ENCODE measurements around the gene KRTAP10-11.
"Not testable (repeated sequence)": the region's sequence is repeated elsewhere in the genome, so short reads cannot be mapped to it uniquely, and the experiment has no call there.

Gene KRTAP10-11

DNA sequence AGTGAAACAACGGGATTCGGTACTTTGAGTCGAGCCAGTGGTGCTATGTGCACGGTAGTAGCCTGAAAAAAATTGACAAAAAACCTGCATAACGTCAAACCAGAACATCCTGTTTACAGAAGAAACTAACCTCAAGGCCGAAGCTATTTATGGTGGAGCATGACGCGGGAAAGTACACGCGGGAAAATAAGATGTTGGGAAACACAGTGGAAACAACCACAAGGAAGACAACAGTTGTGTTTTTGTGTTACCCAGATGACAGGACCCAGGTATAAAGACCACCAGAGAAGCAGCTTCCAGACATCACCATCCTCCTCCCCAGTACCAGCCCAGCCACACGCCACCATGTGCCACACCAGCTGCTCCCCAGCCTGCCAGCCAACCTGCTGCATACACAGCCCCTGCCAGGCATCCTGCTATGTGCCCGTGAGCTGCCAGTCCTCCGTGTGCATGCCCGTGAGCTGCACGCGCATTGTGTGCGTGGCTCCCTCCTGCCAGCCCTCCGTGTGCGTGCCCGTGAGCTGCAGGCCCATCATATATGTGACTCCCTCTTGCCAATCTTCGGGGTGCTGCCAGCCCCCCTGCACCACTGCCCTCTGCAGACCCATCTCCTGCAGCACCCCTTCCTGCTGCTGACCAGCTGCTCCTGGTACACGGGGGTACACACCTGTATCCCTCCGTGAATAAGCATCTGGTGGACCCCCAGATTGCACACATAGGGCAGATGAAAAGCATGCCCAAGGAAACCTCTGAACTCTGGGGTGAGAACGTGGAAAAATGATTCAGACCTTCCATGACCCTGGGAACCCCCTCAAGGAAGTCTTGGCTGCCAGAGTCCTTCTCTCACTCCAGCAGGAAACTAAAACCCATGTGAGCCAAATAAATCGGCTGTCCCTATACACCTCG, 11.7 kb downstream of the KRTAP10-11 start, which contains the start of gene KRTAP12-3:
TSS of gene KRTAP12-3 (plus strand) at position 298 of the 906 bp plus-strand sequence. CDS start at position 346, 48 bp downstream.
- no peak within 1 kb of the TSS for H3K27ac Mint-ChIP-seq
- H3K4me3 Mint-ChIP-seq: no peak within 1 kb of the TSS
- H3K9me3 Mint-ChIP-seq: peaks cover 41% of the 10 kb centered on the region
- H3K36me3 Mint-ChIP-seq (ENCODE audit: low read depth): no peaks in the 10 kb centered on the region
- intact Hi-C loops (cut with micrococcal nuclease): no loop called here
- no peaks in the 10 kb centered on the region for H3K4me1 Mint-ChIP-seq (ENCODE audit: low read depth)
- H3K27me3 Mint-ChIP-seq: peaks cover 23% of the 10 kb centered on the region

GRCh38 chr21:44658541-44658910, 12.3 kb downstream of the KRTAP10-11 start:
- peaks cover 23% of the 10 kb centered on the region for H3K27me3 Mint-ChIP-seq
- peaks cover 41% of the 10 kb centered on the region for H3K9me3 Mint-ChIP-seq
- no peak overlapping the region for H3K27ac Mint-ChIP-seq
- no peaks in the 10 kb centered on the region for H3K36me3 Mint-ChIP-seq (ENCODE audit: low read depth)
- H3K4me3 Mint-ChIP-seq: no peak overlapping the region
- no peaks in the 10 kb centered on the region for H3K4me1 Mint-ChIP-seq (ENCODE audit: low read depth)
- intact Hi-C loops (cut with micrococcal nuclease): no loop called here

DNA sequence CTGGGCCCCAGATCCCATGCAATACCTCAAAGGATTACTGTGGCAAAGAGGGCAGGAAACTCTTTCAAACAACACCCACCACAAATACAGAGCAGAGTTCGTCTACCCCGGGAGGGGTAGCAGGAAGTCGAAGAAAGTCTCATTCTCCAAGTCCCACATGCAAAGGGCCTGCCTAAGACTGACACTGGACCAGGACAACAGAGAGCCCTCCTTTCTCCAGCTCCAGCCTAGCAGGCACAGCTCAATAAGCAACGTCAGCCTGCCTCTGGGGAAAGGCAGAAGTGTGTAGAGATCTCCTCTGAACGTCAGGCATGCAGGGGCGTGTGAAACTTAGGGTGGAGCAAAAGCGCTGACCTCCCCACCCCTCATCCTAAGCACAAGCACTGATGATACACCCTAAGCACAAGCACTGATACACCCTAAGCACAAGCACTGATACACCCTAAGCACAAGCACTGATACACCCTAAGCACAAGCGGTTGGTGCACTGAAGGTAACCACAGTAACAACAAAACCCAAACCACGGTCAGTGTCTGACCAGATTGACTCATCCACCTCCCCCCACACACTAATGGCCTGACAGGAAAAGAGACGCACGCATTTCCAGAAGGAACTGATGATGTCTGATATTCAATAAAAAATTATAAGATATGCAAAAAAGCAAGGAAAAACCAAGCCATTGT, 12.8 kb downstream of the KRTAP10-11 start:
- Mint-ChIP-seq H3K27me3 (peaks cover 21% of the 10 kb centered on the region), H3K27ac (no peak overlapping the region), H3K4me1 (ENCODE audit: low read depth) (no peaks in the 10 kb centered on the region), H3K36me3 (ENCODE audit: low read depth) (no peaks in the 10 kb centered on the region), H3K4me3 (no peak overlapping the region), H3K9me3 (peaks cover 41% of the 10 kb centered on the region)
- intact Hi-C loops (cut with micrococcal nuclease): no loop called here

- H3K27ac Mint-ChIP-seq; H3K4me1 Mint-ChIP-seq (ENCODE audit: low read depth); H3K4me3 Mint-ChIP-seq; H3K36me3 Mint-ChIP-seq (ENCODE audit: low read depth); intact Hi-C loops (cut with micrococcal nuclease): not testable (repeated sequence)
- peaks cover 31% of the 10 kb centered on the region for H3K9me3 Mint-ChIP-seq
- peaks cover 27% of the 10 kb centered on the region for H3K27me3 Mint-ChIP-seq
Measured at GRCh38 chr21:44661567-44661966, 15.4 kb downstream of the KRTAP10-11 start.

DNA sequence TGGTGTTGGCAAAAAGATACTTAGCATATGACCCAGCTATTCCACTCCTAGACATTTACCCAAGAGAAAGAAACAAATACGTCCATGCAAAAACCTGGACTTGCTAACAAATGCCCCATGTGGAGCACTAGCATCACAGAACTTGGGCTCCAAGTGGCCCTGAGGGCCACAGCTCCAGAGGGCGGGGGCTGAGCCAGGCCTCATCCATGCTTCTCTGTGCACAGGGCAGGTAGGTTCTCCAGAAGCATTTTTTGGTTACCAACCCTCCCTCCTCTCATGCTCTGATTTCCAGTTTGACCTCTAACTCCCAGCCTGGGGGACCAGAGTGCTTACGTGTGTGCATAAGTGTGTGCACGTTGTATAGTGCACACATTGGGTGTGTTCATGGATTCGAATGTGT, 18.5 kb downstream of the KRTAP10-11 start:
- intact Hi-C loops (cut with micrococcal nuclease): no loop called here
- H3K4me3 Mint-ChIP-seq: no peak overlapping the region
- H3K4me1 Mint-ChIP-seq (ENCODE audit: low read depth): no peaks in the 10 kb centered on the region
- peaks cover 10% of the 10 kb centered on the region for H3K9me3 Mint-ChIP-seq
- peaks cover 26% of the 10 kb centered on the region for H3K27me3 Mint-ChIP-seq
- H3K36me3 Mint-ChIP-seq (ENCODE audit: low read depth): no peaks in the 10 kb centered on the region
- H3K27ac Mint-ChIP-seq: no peak overlapping the region

DNA sequence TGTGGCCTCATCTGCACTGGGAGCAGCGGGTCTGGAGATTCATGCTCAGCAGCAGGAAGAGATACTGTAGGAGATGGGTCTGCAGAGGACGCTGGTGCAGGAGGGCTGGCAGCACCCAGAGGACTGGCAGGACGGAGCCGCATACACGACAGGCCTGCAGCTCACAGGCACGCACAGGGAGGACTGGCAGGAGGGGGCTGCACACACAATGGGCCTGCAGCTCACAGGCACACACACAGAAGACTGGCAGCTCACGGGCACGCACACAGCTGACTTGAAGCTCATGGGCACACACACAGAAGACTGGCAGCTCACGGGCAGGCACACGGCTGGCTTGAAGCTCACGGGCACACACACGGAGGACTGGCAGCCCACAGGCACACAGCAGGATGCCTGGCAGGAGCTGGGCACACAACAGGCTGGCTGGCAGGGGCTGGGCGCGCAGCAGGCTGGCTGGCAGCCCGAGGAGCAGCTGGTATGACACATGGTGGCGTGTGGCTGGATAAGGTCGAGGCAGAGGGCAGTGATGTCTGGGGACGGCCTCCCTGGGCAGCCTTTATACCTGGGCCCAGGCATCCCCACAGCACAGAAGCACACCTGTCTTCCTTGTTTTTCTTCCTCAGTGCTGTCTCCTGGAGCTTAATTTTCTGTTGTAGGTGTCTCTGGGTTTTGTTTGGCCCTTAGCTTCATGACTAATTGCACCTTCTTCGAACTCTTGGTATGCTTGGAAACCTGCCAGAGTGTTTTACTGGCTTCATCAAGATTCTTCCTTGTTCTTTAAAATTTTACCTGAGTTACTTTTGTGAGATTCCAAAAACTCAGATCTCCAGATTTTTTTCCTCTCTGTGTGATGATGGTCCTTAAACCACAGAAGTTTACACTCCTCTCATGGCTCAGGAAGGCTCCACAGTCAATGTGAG, 20.4 kb downstream of the KRTAP10-11 start, which contains the start of gene KRTAP12-2:
TSS of gene KRTAP12-2 (minus strand) at position 527 of the 920 bp plus-strand sequence. CDS start at position 486, 41 bp downstream.
- Mint-ChIP-seq H3K36me3 (ENCODE audit: low read depth) (no peaks in the 10 kb centered on the region), H3K27me3 (peaks cover 23% of the 10 kb centered on the region), H3K27ac (no peak within 1 kb of the TSS), H3K4me1 (ENCODE audit: low read depth) (no peaks in the 10 kb centered on the region), H3K4me3 (no peak within 1 kb of the TSS), H3K9me3 (peaks cover 24% of the 10 kb centered on the region)
- intact Hi-C loops (cut with micrococcal nuclease): no loop called here

- H3K27ac Mint-ChIP-seq: no peak overlapping the region
- H3K4me3 Mint-ChIP-seq: no peak overlapping the region
- peaks cover 18% of the 10 kb centered on the region for H3K27me3 Mint-ChIP-seq
- H3K9me3 Mint-ChIP-seq: peaks cover 31% of the 10 kb centered on the region
- no peaks in the 10 kb centered on the region for H3K4me1 Mint-ChIP-seq (ENCODE audit: low read depth)
- H3K36me3 Mint-ChIP-seq (ENCODE audit: low read depth): no peaks in the 10 kb centered on the region
- intact Hi-C loops (cut with micrococcal nuclease): no loop called here
Measured at GRCh38 chr21:44667612-44668011, 21.4 kb downstream of the KRTAP10-11 start.

GRCh38 chr21:44670642-44671432, 24.6 kb downstream of the KRTAP10-11 start:
- H3K9me3 Mint-ChIP-seq: peaks cover 48% of the 10 kb centered on the region
- no peak overlapping the region for H3K27ac Mint-ChIP-seq
- peaks cover 20% of the 10 kb centered on the region for H3K27me3 Mint-ChIP-seq
- H3K4me1 Mint-ChIP-seq (ENCODE audit: low read depth): no peaks in the 10 kb centered on the region
- no peaks in the 10 kb centered on the region for H3K36me3 Mint-ChIP-seq (ENCODE audit: low read depth)
- intact Hi-C loops (cut with micrococcal nuclease): no loop called here
- no peak overlapping the region for H3K4me3 Mint-ChIP-seq

DNA sequence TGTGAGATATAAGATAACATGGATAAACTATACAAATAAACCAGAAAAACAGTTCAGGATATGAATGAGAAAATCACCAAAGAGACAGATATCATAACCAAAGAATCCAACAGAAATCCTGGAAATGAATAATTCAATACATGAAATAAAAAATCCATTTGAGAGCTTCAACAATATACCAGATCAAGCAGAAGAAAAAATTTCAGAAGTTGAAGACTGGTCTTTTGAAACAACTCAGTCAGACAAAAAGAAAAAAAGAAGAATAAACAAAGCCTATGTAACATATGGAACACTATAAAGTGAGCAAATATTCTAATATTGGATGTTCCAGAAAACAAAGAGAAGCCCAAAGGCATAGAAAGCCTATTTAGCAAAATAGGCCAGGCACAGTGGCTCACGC, 25.7 kb downstream of the KRTAP10-11 start:
- Mint-ChIP-seq H3K9me3 (peaks cover 48% of the 10 kb centered on the region), H3K27me3 (peaks cover 17% of the 10 kb centered on the region), H3K4me1 (ENCODE audit: low read depth) (no peaks in the 10 kb centered on the region), H3K36me3 (ENCODE audit: low read depth) (no peaks in the 10 kb centered on the region), H3K27ac (no peak overlapping the region), H3K4me3 (no peak overlapping the region)
- intact Hi-C loops (cut with micrococcal nuclease): no loop called here

DNA sequence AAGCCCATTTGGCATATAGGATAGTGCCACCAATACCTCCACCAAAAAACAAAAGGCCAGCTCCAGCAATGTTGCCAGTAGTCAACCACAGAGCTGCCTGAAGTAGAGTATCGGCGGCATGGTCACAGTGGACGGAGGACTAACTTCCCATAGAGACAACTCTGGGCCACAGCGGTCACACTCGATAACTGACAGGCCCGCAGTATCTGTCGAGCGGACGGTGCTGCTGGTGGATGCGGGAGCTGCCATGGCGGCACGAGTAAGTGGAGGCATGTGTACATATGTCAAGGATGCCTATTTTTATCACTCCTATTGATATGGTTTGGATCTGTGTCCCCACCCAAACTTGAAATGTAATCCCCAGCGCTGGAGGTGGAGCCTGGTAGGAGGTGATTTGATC, 31.7 kb downstream of the KRTAP10-11 start:
- Mint-ChIP-seq H3K4me3 (no peak overlapping the region), H3K9me3 (peaks cover 14% of the 10 kb centered on the region), H3K4me1 (ENCODE audit: low read depth) (no peaks in the 10 kb centered on the region), H3K27me3 (peaks cover 18% of the 10 kb centered on the region), H3K27ac (no peak overlapping the region), H3K36me3 (ENCODE audit: low read depth) (no peaks in the 10 kb centered on the region)
- intact Hi-C loops (cut with micrococcal nuclease): no loop called here

DNA sequence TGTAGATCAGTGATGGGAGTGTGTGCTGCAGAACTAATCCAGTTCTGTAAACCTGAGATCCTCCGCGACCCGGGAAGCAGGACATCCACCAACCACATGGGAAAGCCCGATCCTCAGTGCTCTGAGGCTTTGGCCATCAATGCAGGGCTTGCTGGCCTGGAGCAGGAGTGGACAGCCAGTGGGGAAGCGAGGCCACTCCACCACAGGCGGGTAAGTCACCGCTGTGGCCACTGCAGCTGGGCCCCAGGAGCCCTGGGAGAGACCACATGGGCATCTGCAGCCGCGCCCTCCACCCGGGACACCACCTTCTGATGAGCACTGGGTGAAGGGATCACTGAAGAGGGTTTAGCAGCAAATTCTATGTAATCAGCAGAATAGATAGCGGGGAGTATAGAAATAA, 34.9 kb downstream of the KRTAP10-11 start:
- H3K4me3 Mint-ChIP-seq: no peak overlapping the region
- H3K27me3 Mint-ChIP-seq: peaks cover 15% of the 10 kb centered on the region
- no peak overlapping the region for H3K27ac Mint-ChIP-seq
- no peaks in the 10 kb centered on the region for H3K4me1 Mint-ChIP-seq (ENCODE audit: low read depth)
- intact Hi-C loops (cut with micrococcal nuclease): no loop called here
- no peaks in the 10 kb centered on the region for H3K36me3 Mint-ChIP-seq (ENCODE audit: low read depth)
- no peaks in the 10 kb centered on the region for H3K9me3 Mint-ChIP-seq

DNA sequence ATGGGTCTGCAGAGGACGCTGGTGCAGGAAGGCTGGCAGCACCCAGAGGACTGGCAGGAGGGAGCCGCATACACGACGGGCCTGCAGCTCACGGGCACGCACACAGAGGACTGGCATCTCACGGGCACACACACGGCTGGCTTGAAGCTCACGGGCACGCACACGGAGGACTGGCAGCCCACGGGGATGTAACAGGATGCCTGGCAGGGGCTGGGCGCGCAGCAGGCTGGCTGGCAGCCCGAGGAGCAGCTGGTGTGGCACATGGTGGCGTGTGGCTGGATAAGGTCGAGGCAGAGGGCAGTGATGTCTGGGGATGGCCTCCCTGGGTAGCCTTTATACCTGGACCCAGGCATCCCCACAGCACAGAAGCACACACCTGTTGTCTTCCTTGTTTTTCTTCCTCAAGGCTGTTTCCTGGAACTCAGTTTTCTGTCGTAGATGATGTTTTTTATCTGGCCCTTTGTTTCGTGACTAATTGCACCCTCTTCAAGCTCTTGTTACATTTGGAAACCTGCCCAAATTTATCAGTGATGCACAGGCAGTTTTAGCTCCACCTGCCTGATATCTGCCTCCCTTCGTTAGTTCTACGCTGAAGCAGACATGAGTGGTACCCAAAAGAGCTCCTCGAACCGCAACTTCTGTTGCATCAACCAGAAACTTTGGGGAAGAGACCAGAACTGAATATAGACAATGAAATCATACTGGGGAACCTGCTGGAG, 35.8 kb downstream of the KRTAP10-11 start, which contains the start of gene KRTAP12-1:
TSS of gene KRTAP12-1 (minus strand) at position 303 of the 719 bp plus-strand sequence. CDS start at position 263, 40 bp downstream.
- Mint-ChIP-seq H3K9me3 (no peaks in the 10 kb centered on the region), H3K4me1 (ENCODE audit: low read depth) (no peaks in the 10 kb centered on the region), H3K27ac (no peak within 1 kb of the TSS), H3K27me3 (peaks cover 18% of the 10 kb centered on the region), H3K4me3 (no peak within 1 kb of the TSS), H3K36me3 (ENCODE audit: low read depth) (no peaks in the 10 kb centered on the region)
- intact Hi-C loops (cut with micrococcal nuclease): no loop called here
